ENCODE measurements around the gene BAZ2B.

Gene BAZ2B

DNA sequence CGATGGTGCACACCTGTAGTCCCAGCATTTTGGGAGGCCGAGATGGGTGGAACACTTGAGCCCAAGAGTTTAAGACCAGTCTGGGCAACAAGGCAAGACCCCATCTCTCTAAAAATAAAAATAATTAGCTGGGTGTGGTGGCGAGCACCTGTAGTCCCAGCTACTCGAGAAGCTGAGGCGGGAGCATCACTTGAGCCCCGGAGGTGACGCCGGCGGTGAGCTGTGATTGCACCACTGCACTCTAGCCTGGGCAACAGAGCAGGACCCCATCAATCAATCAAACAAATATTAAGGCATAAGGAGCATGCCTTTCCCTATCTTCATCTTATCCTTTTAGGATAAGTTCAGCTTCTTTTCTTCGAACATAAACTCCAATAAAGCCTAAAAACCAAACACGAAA lies 330.9 kb downstream of the BAZ2B start:
- Histone ChIP-seq H3K4me2 (ENCODE audit: insufficient read depth, low read length) (peak overlapping the region; percentile 90), H3K9ac (ENCODE audit: low read depth, low read length) (peak overlapping the region; percentile 86), H3K9me3 (ENCODE audit: insufficient read depth, low read length, severe bottlenecking) (no peaks in the 10 kb centered on the region), H3K27me3 (ENCODE audit: insufficient read depth, low read length, poor library complexity) (no peaks in the 10 kb centered on the region), H4K20me1 (ENCODE audit: insufficient read depth, low read length) (peaks cover 6% of the 10 kb centered on the region; the same call in 1 of the 2 replicates), H3K4me3 (ENCODE audit: low read depth in 1 of 2, low read length in 2 of 2) (peak overlapping the region; percentile 76 to 83; a peak in 3 of 4 replicates), H2AFZ (ENCODE audit: low read depth, low read length) (no peak overlapping the region), H3K36me3 (ENCODE audit: insufficient read depth, low read length) (peaks cover 17% of the 10 kb centered on the region), H3K27ac (ENCODE audit: low read length) (peak overlapping the region; percentile 78), H3K79me2 (ENCODE audit: insufficient read depth, low read length) (peaks cover 63% of the 10 kb centered on the region), H3K4me1 (ENCODE audit: insufficient read depth, low read length) (peaks cover 61% of the 10 kb centered on the region)
- ATAC-seq (ENCODE audit: insufficient read depth, low read depth) (no peak), DNase-seq (no peak)
- TF ChIP-seq, protein P1, sequence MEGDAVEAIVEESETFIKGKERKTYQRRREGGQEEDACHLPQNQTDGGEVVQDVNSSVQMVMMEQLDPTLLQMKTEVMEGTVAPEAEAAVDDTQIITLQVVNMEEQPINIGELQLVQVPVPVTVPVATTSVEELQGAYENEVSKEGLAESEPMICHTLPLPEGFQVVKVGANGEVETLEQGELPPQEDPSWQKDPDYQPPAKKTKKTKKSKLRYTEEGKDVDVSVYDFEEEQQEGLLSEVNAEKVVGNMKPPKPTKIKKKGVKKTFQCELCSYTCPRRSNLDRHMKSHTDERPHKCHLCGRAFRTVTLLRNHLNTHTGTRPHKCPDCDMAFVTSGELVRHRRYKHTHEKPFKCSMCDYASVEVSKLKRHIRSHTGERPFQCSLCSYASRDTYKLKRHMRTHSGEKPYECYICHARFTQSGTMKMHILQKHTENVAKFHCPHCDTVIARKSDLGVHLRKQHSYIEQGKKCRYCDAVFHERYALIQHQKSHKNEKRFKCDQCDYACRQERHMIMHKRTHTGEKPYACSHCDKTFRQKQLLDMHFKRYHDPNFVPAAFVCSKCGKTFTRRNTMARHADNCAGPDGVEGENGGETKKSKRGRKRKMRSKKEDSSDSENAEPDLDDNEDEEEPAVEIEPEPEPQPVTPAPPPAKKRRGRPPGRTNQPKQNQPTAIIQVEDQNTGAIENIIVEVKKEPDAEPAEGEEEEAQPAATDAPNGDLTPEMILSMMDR (IDR thresholded peaks at IDR 0.05; ENCODE audit: borderline replicate concordance, extremely low read depth, low read length, poor library complexity, severe bottlenecking), result no peak
- no peak for TF ChIP-seq EZH2 (IDR thresholded peaks at IDR 0.05; ENCODE audit: borderline replicate concordance, low read depth, low read length, severe bottlenecking)

DNA sequence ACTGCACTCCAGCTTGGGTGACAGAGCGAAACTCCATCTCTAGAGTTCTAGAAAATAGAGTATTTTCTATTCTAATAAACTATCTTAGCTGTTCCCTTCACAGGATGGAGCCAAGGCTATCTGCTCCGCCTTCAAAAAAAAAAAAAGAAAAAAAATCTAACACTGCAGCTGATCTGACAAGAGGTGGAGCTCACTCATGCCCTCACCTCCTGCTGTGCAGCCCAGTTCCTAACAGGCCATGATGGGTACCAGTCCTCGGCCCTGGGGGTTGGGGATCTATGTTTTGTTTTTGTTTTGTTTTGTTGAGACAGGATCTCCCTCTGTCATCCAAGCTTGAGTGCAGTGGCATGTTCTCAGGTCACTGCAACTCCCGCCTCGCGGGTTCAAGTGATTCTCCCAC lies 332.8 kb downstream of the BAZ2B start:
- no peak for TF ChIP-seq EZH2 (IDR thresholded peaks at IDR 0.05; ENCODE audit: borderline replicate concordance, low read depth, low read length, severe bottlenecking)
- TF ChIP-seq, protein P1 (IDR thresholded peaks at IDR 0.05; ENCODE audit: borderline replicate concordance, extremely low read depth, low read length, poor library complexity, severe bottlenecking), result no peak
- DNase-seq (no peak), ATAC-seq (ENCODE audit: insufficient read depth, low read depth) (no peak)
- Histone ChIP-seq H4K20me1 (ENCODE audit: insufficient read depth, low read length) (peaks cover 6% of the 10 kb centered on the region; the same call in 1 of the 2 replicates), H3K4me2 (ENCODE audit: insufficient read depth, low read length) (0 out of 2 replicates have a peak overlapping the region, but pooled peaks have one; percentile 6), H3K36me3 (ENCODE audit: insufficient read depth, low read length) (peaks cover 29% of the 10 kb centered on the region), H3K9ac (ENCODE audit: low read depth, low read length) (no peak overlapping the region), H3K27ac (ENCODE audit: low read length) (no peak overlapping the region), H3K27me3 (ENCODE audit: insufficient read depth, low read length, poor library complexity) (no peaks in the 10 kb centered on the region), H2AFZ (ENCODE audit: low read depth, low read length) (no peak overlapping the region), H3K4me1 (ENCODE audit: insufficient read depth, low read length) (peaks cover 45% of the 10 kb centered on the region), H3K79me2 (ENCODE audit: insufficient read depth, low read length) (peaks cover 78% of the 10 kb centered on the region), H3K4me3 (ENCODE audit: low read depth in 1 of 2, low read length in 2 of 2) (no peak overlapping the region), H3K9me3 (ENCODE audit: insufficient read depth, low read length, severe bottlenecking) (no peaks in the 10 kb centered on the region)

DNA sequence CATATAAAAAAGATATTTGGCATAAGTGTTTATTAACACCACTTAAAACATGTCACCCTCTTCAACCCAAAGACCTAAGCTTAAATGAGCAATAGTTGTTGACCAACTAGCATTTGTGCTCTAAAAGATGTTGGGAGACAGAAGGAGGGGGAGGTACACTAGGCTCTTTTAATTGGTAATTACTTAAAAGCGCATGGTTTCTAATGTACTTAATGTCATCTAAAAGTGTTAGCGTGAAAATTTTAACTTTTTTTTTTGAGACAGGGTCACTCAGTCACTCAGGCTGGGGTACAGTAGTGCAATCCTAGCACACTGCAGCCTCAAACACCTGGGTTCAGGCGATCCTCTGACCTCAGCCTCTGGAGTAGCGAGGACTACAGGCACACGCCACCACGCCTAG lies 335.3 kb downstream of the BAZ2B start:
- Histone ChIP-seq H3K27ac (ENCODE audit: low read length) (no peak overlapping the region), H3K4me3 (ENCODE audit: low read depth in 1 of 2, low read length in 2 of 2) (no peak overlapping the region), H3K4me1 (ENCODE audit: insufficient read depth, low read length) (peaks cover 35% of the 10 kb centered on the region), H3K9me3 (ENCODE audit: insufficient read depth, low read length, severe bottlenecking) (no peaks in the 10 kb centered on the region), H2AFZ (ENCODE audit: low read depth, low read length) (no peak overlapping the region), H4K20me1 (ENCODE audit: insufficient read depth, low read length) (peaks cover 6% of the 10 kb centered on the region; the same call in 1 of the 2 replicates), H3K4me2 (ENCODE audit: insufficient read depth, low read length) (no peak overlapping the region), H3K79me2 (ENCODE audit: insufficient read depth, low read length) (peaks cover 83% of the 10 kb centered on the region), H3K27me3 (ENCODE audit: insufficient read depth, low read length, poor library complexity) (no peaks in the 10 kb centered on the region), H3K36me3 (ENCODE audit: insufficient read depth, low read length) (peaks cover 34% of the 10 kb centered on the region), H3K9ac (ENCODE audit: low read depth, low read length) (no peak overlapping the region)
- DNase-seq, result no peak
- TF ChIP-seq, protein P1 (IDR thresholded peaks at IDR 0.05; ENCODE audit: borderline replicate concordance, extremely low read depth, low read length, poor library complexity, severe bottlenecking), result no peak
- TF ChIP-seq EZH2 (IDR thresholded peaks at IDR 0.05; ENCODE audit: borderline replicate concordance, low read depth, low read length, severe bottlenecking), result no peak
- no peak for ATAC-seq (ENCODE audit: insufficient read depth, low read depth)
